ENCODE data around the gene GMDS.

DNA sequence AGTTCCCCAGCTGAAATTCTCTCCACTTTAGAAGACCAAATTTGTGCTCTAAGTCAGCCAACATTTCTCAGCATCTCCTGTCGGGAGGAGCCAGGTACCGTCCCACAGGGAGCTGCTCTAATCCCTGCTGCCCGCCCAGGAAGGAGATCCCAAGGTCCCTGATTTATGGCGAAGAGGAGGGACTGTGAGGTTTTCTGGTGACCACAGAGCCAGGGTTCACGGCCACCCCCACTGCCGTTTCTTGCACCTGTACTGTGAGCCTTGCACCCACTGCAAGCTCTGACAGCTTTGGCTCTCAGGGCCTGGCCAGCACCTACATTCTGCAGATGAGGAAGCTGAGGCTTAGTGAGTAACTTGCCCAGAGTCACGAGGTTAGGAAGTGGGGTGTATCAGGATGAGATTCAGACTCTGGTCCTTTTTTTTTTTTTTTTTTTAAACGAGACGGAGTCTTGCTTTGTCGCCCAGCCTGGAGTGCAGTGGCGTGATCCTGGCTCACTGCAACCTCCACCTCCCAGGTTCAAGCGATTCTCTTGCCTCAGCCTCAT is 600.8 kb downstream of the GMDS start:
- no peak for TF ChIP-seq EZH2 (IDR thresholded peaks at IDR 0.05; ENCODE audit: borderline replicate concordance, low read depth, low read length, severe bottlenecking)
- TF ChIP-seq, protein P1, sequence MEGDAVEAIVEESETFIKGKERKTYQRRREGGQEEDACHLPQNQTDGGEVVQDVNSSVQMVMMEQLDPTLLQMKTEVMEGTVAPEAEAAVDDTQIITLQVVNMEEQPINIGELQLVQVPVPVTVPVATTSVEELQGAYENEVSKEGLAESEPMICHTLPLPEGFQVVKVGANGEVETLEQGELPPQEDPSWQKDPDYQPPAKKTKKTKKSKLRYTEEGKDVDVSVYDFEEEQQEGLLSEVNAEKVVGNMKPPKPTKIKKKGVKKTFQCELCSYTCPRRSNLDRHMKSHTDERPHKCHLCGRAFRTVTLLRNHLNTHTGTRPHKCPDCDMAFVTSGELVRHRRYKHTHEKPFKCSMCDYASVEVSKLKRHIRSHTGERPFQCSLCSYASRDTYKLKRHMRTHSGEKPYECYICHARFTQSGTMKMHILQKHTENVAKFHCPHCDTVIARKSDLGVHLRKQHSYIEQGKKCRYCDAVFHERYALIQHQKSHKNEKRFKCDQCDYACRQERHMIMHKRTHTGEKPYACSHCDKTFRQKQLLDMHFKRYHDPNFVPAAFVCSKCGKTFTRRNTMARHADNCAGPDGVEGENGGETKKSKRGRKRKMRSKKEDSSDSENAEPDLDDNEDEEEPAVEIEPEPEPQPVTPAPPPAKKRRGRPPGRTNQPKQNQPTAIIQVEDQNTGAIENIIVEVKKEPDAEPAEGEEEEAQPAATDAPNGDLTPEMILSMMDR (IDR thresholded peaks at IDR 0.05; ENCODE audit: extremely low read depth in 1 of 2, insufficient read depth in 1 of 2, low read depth in 1 of 2, low read length in 2 of 2) = no peak
- TF ChIP-seq POLR2A (IDR thresholded peaks at IDR 0.05; ENCODE audit: low read depth, low read length) = no peak
- no peak for TF ChIP-seq FOS (IDR thresholded peaks at IDR 0.05; ENCODE audit: borderline replicate concordance, insufficient read depth, low read length)
- no peak for TF ChIP-seq MYC (IDR thresholded peaks at IDR 0.05; ENCODE audit: low read depth, low read length)
- TF ChIP-seq, protein P2, sequence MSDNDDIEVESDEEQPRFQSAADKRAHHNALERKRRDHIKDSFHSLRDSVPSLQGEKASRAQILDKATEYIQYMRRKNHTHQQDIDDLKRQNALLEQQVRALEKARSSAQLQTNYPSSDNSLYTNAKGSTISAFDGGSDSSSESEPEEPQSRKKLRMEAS (IDR thresholded peaks at IDR 0.05; ENCODE audit: insufficient read depth, insufficient read length) = no peak
- no peak for TF ChIP-seq POLR2AphosphoS5 (IDR thresholded peaks at IDR 0.05; ENCODE audit: insufficient read depth, low read depth, low read length)
- no peak for TF ChIP-seq JUN (IDR thresholded peaks at IDR 0.05; ENCODE audit: borderline replicate concordance, insufficient read depth, insufficient read length, low read depth)

Measured in endothelial cell of umbilical vein (primary cell).